Measurements from ENCODE around the gene ALDOA.

ALDOA gene

DNA sequence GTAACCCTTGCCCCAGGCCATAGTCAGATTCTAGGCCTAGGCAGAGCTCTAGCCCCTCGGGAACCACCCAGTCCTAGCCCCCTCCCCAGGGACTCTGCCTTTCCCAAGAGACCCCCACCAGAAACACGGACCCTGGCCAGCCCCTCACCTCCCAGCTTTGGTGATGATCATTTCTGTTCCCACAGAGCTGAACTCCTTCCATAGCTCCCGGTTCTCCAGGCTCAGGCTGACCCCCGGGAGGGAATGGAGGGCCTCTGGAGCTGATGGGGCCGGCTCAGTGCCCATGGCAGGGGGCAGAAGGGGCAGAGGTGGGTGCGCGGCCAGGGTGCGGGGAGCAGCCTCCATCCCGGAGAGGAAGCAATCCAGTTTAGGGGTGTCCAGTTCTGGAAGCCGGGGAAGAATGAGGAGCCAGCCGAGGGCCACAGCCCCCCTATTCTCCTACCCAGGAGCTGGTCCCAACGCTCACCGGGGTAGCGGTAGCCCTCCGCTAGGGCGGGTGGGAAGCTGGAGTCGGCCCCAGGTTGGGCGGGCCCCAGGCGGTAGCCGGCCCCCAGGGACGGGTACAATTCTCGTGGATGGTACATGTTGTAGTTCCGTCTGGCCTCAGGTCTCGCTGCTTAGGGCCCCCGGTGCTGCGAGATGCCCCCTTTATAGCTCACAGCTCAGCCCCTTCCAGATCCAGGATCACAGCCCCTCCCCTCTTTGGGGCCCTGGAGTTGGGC is 25.2 kb downstream of the ALDOA start:
- TF ChIP-seq, protein P1, sequence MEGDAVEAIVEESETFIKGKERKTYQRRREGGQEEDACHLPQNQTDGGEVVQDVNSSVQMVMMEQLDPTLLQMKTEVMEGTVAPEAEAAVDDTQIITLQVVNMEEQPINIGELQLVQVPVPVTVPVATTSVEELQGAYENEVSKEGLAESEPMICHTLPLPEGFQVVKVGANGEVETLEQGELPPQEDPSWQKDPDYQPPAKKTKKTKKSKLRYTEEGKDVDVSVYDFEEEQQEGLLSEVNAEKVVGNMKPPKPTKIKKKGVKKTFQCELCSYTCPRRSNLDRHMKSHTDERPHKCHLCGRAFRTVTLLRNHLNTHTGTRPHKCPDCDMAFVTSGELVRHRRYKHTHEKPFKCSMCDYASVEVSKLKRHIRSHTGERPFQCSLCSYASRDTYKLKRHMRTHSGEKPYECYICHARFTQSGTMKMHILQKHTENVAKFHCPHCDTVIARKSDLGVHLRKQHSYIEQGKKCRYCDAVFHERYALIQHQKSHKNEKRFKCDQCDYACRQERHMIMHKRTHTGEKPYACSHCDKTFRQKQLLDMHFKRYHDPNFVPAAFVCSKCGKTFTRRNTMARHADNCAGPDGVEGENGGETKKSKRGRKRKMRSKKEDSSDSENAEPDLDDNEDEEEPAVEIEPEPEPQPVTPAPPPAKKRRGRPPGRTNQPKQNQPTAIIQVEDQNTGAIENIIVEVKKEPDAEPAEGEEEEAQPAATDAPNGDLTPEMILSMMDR (IDR thresholded peaks at IDR 0.05; ENCODE audit: low read depth, low read length): no peak
- no peak overlapping the region for H3K4me3 ChIP-seq (replicated peaks in 1 of 2; ENCODE audit: low read depth in 2 of 2, low read length in 2 of 2)
- DNase-seq (ENCODE audit: low read depth in 2 of 2): no peak

DNA sequence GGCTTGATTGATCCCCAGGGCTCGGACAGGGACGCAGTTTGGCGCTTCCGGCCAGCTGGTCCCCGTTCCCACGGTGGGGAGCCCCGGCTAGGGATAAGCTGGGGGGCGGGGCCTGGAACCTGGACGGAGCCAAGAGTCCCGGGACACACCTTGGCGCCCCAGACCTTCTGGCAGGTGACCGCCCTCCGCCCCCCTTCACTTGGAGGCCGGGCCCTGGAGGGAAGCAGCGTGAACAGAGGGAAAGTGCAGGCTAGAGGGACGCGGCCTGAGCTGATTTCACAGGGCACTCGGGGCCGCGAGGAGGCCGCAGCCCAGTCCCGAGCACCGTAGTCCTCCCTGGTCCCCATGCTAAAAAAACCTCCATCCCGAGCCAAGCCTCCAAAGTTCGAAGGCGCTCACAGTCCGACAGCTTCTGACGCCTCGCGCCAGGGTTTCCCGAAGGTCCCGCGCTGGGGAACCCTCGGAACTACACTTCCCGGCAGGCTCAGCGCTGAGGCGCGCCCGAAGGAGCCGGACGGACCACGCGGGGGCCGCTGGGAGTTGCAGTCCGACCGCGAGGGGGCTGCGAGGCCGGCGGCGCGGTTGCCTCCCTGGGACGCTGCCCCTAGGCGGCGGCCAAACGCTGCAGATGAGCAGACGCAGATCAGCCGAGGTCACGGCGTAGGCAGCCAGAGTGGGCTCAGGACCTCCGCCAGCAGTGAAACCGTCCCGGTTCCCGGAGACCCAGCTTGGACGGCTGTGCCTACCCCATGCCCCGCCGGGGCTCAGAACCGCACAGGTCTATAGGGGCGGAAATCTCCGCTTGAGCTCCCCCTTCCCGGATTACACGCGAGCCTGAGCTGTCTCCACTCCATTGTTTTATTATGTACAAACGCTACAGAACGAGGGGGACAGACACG is 26.2 kb downstream of the ALDOA start, which contains the start of gene TBX6:
TSS of gene TBX6 (minus strand) at position 451 of the 899 bp plus-strand sequence. CDS start 731 bp downstream, outside the sequence.
- DNase-seq (ENCODE audit: low read depth in 2 of 2): peak; percentile 89 to 93
- TF ChIP-seq, protein P1 (IDR thresholded peaks at IDR 0.05; ENCODE audit: low read depth, low read length): peak; percentile 55
- peak within 1 kb of the TSS; percentile 43 to 48 for H3K4me3 ChIP-seq (replicated peaks in 1 of 2; ENCODE audit: low read depth in 2 of 2, low read length in 2 of 2)

DNA sequence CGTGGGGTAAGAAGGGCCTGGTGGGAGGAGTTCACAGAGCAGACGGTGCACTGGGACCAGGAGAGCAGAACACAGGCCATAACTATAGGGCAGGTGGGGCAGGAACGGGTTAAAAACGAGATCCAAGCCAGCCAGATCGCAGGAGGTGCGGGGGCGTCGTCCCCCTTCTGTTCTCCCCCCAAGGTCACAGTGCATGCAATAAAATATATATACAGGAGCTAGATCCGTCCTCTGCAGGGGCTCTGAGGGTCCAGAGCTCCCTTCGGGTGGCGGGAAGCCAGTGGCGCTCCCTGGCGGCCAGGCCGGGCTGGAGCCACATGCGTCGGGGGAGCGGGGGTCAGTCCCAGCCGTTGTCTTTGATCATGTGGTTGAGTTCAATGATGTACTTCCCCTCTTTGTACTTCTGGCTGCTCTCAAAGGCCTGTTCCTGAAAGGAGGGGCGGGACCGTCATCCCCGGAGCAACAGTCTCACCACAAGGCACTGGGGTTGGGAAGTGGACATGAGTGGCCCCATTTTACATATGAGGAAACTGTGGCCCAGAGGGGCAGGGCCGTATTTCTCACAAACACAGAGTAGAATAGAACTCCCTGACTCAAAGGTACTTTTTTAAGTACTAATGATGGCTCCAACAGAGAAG is 26.9 kb downstream of the ALDOA start:
- TF ChIP-seq, protein P1 (IDR thresholded peaks at IDR 0.05; ENCODE audit: low read depth, low read length): peak; percentile 80
- peak; percentile 82 to 85 for DNase-seq (ENCODE audit: low read depth in 2 of 2)
- peak overlapping the region; percentile 27 to 48 for H3K4me3 ChIP-seq (replicated peaks in 1 of 2; ENCODE audit: low read depth in 2 of 2, low read length in 2 of 2)

DNA sequence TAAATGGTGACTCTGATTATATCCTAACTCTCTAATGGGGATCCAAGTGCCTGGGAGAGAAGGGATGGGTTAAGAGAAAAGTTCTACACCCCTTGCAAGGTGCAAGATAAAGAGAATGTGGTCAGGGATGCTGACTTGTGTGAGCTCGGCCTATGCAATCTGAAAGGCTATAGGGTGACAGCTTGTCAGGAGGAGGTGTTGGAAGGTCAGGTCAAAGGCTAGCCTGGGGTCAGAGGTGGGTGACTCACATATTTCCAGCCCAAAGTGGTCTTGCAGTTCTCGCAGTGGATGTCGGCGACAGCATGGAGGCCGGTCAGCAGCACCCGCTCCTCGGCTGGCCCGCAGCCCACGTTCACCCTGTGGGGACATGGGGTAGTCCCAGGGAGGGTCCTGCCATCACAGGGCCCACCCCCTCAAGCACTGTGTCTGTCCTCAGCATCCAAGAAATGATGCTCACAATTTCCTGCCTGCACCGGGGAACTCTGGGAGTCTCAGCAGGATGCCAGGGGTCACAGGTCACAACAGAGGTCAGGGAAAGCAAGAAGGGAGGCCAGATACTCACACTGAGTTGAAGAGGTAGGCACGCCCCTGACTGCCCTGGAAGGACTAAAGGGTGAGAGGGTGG is 29.1 kb downstream of the ALDOA start:
- peak overlapping the region; percentile 73 to 86 for H3K4me3 ChIP-seq (replicated peaks in 1 of 2; ENCODE audit: low read depth in 2 of 2, low read length in 2 of 2)
- TF ChIP-seq, protein P1 (IDR thresholded peaks at IDR 0.05; ENCODE audit: low read depth, low read length): no peak
- no peak for DNase-seq (ENCODE audit: low read depth in 2 of 2)

DNA sequence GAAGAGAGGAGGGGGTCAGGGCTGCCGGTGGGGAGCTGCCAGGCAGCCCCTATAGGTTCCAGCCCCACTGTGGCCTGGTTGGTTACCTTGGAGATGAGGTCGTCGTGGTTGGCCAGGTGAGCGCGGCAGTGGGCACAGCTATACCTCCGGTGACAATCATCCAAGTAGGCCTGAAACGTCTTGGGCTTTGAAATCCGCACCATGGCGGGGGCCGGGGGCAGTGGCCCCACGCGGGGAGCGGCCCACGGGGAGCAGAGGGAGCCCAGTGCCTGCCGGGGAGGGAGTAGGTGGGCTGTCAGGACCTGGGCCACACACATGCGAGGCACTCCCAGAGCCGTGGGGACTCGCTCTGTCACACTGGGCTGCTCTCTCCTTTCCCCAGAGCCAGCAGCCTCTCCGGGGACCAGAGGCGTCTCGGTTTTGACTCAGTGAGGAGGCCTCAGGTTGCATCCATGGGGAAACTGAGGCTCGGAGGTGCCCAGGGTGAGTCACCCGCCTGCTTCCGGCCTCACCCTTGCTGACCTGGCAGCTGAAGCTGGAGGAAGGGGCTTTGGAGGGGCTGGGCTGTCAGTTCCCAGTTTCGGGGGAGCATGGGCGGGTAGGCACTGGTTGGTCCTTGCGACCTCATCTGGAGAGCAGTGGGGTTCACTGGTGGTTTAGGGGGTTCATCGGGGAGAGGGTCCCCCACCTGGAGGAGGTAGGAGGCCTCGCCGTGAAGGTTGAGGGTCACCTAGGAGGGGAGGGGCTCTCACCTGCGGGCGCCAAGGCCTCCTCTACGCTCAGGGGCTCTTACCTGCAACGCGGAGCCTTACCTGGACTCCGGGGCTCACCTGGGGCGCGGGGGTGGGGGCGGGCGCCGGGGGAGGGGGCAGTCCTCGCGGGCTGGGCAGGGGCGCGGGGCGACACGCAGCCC is 29.9 kb downstream of the ALDOA start:
- TF ChIP-seq, protein P1 (IDR thresholded peaks at IDR 0.05; ENCODE audit: low read depth, low read length): no peak
- H3K4me3 ChIP-seq (replicated peaks in 1 of 2; ENCODE audit: low read depth in 2 of 2, low read length in 2 of 2): peak overlapping the region; percentile 73 to 86
- DNase-seq (ENCODE audit: low read depth in 2 of 2): no peak
